Lower leg skin (tissue), 3 donors: ENCODE data around the gene EYS.

Source experiments
- CTCF ChIP-seq, 3 donors: fragments of 450-650 bp; IDR thresholded peaks; one replicate each; pipeline ENCODE4 v1.5.1; 2016; ENCODE audit warnings: antibody characterized with exemption in 3 of 3, mild to moderate bottlenecking in 3 of 3, moderate library complexity in 2 of 3
- POLR2A ChIP-seq, 2 donors: fragments of 450-650 bp; IDR thresholded peaks; one replicate each; pipeline ENCODE4 v1.6.1; 2016 to 2017; ENCODE audit warnings: antibody characterized with exemption in 2 of 2, mild to moderate bottlenecking in 1 of 2, moderate library complexity in 1 of 2

GRCh38 chr6:63910863-63911551 lies 1796.0 kb downstream of the EYS start:
- TF ChIP-seq CTCF (IDR thresholded peaks at IDR 0.05) (no peak), POLR2A (IDR thresholded peaks at IDR 0.05) (no peak)
